MCF 10A (cell line): Measurements from ENCODE around the gene CCT7. TPM values are rescaled to one million over a fixed set of nuclear protein-coding genes. Genes with fewer than 3 reads are reported as not detected.

ENCODE experiments used
- BruUV-seq: library from RNA; stranded (reverse); fragments of 400-500 nt; replicated peaks from 2 replicates; lab custom pipeline; 2021; lab: Mats Ljungman, UMichigan
- CTCF ChIA-PET: fragments of 300-600 bp; sonication (Branson Sonifier 250); formaldehyde crosslinking; extraction: SDS; loops from one replicate; lab custom pipeline; 2021; ENCODE audit warnings: antibody characterized with exemption, inconsistent platforms; lab: Yijun Ruan, JAX
- POLR2A ChIA-PET: fragments of 300-600, 350-650 bp; sonication (Branson Sonifier 250); formaldehyde crosslinking; extraction: SDS; loops from one replicate; lab custom pipeline; 2020; ENCODE audit warnings: antibody characterized with exemption, inconsistent platforms; lab: Yijun Ruan, JAX
- DNase-seq: peaks from one replicate; pipeline ENCODE4 v3.0.0-alpha.2; 2018; ENCODE audit not compliant: unreplicated experiment
- H3K27ac Mint-ChIP-seq: one replicate; pipeline ENCODE4 v1.8.0; 2022; ENCODE audit warnings: mild to moderate bottlenecking, low read depth, mixed read lengths; ENCODE audit not compliant: unreplicated experiment
- H3K27me3 Mint-ChIP-seq: one replicate; pipeline ENCODE4 v1.8.0; 2022; ENCODE audit warnings: mixed read lengths; ENCODE audit not compliant: insufficient read depth, unreplicated experiment
- H3K36me3 Mint-ChIP-seq: one replicate; pipeline ENCODE4 v1.8.0; 2022; ENCODE audit warnings: mild to moderate bottlenecking, moderate library complexity, mixed read lengths; ENCODE audit not compliant: insufficient read depth, unreplicated experiment
- H3K4me1 Mint-ChIP-seq: one replicate; pipeline ENCODE4 v1.8.0; 2022; ENCODE audit warnings: mixed read lengths; ENCODE audit not compliant: insufficient read depth, unreplicated experiment
- H3K4me3 Mint-ChIP-seq: one replicate; pipeline ENCODE4 v1.8.0; 2022; ENCODE audit warnings: mild to moderate bottlenecking, moderate library complexity, mixed read lengths; ENCODE audit not compliant: unreplicated experiment
- H3K9me3 Mint-ChIP-seq: one replicate; pipeline ENCODE4 v1.8.0; 2022; ENCODE audit warnings: mixed read lengths; ENCODE audit not compliant: unreplicated experiment
- intact Hi-C: fragments of 100-400 bp; cut with micrococcal nuclease; formaldehyde crosslinking; loops from 2 replicates; pipeline ENCODE4 v1.14.1; 2022
- total RNA-seq: library from RNA; stranded (reverse); gene quantifications from 2 replicates; pipeline ENCODE4 v1.2.3, GENCODE V29; 2022
- TF ChIP-seq, protein P1 (sequence below): fragments of 200-600 bp; IDR thresholded peaks from one replicate; pipeline ENCODE4 v1.8.0; 2022; ENCODE audit warnings: antibody characterized with exemption, mild to moderate bottlenecking; ENCODE audit not compliant: unreplicated experiment

The CCT7 gene
- total RNA-seq, 1 experiment from 2014 or later = 495 TPM

DNA sequence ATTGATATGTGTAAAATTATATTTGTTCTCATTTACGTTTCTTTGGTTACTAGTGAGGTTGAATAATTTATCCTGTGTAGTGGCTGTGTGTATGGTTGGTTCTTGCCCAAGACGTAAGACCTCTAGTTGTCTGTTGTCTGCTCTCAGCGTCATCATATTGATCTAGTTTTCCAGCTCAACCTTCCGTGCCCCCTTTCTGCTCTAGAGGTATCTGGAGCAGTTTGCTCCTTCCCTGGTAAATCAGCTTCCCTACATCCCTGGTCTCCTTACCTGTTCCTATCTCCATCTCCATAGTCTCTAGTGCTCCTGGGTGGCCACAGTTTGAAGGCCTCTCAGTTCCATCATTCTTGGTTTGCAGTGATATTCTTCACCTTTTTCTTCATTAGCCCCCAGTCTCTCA is 18.9 kb upstream of the CCT7 start:
- peak overlapping the region; percentile 1 for H3K27ac Mint-ChIP-seq
- H3K27me3 Mint-ChIP-seq = no peaks in the 10 kb centered on the region
- peaks cover 12% of the 10 kb centered on the region for H3K36me3 Mint-ChIP-seq
- intact Hi-C loops = no loop called here
- peak overlapping the region; percentile 87 for H3K4me3 Mint-ChIP-seq
- no TSS peak for BruUV-seq
- POLR2A ChIA-PET = interaction anchor here (0.7 to 6.3 kb wide), 4 partner anchors 8 to 38 kb away, joined by 3 to 74 read pairs (median 4); partner anchors contain the start of genes CCT7 and PRADC1
- no peaks in the 10 kb centered on the region for H3K9me3 Mint-ChIP-seq
- TF ChIP-seq, protein P1, sequence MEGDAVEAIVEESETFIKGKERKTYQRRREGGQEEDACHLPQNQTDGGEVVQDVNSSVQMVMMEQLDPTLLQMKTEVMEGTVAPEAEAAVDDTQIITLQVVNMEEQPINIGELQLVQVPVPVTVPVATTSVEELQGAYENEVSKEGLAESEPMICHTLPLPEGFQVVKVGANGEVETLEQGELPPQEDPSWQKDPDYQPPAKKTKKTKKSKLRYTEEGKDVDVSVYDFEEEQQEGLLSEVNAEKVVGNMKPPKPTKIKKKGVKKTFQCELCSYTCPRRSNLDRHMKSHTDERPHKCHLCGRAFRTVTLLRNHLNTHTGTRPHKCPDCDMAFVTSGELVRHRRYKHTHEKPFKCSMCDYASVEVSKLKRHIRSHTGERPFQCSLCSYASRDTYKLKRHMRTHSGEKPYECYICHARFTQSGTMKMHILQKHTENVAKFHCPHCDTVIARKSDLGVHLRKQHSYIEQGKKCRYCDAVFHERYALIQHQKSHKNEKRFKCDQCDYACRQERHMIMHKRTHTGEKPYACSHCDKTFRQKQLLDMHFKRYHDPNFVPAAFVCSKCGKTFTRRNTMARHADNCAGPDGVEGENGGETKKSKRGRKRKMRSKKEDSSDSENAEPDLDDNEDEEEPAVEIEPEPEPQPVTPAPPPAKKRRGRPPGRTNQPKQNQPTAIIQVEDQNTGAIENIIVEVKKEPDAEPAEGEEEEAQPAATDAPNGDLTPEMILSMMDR = no peak
- CTCF ChIA-PET = interaction anchor here (0.6 to 1.3 kb wide), 3 partner anchors 38 to 321 kb away, joined by 3 to 6 read pairs (median 4); no protein-coding TSS in a partner anchor
- DNase-seq = no peak
- peaks cover 31% of the 10 kb centered on the region for H3K4me1 Mint-ChIP-seq

DNA sequence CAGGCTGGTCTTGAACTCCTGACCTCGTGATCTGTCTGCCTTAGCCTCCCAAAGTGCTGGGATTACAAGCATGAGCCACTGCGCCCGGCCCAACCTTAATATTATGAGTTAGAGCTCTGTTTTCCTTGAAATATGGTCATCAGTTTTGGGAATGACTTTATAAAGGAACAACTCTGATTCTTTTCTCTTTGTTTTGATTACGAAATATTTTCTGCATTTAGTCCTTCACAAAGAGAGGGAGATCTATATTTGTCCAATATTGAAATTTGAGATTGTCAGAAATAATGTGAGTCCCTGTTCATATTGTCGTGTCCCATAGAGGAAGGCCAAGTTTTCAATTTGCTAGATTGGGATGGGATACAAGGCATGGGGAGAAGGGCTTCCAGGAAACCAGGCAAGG is 16.9 kb upstream of the CCT7 start:
- H3K27ac Mint-ChIP-seq = no peak overlapping the region
- H3K9me3 Mint-ChIP-seq = no peaks in the 10 kb centered on the region
- TF ChIP-seq, protein P1 = no peak
- no peak overlapping the region for H3K4me3 Mint-ChIP-seq
- CTCF ChIA-PET = interaction anchor here (1.6 to 1.9 kb wide), 4 partner anchors 10 to 73 kb away, joined by 3 to 7 read pairs (median 6); partner anchors contain the start of gene PRADC1
- peaks cover 31% of the 10 kb centered on the region for H3K4me1 Mint-ChIP-seq
- intact Hi-C loops = no loop called here
- BruUV-seq = no TSS peak
- no peak for DNase-seq
- peaks cover 25% of the 10 kb centered on the region for H3K36me3 Mint-ChIP-seq
- no peaks in the 10 kb centered on the region for H3K27me3 Mint-ChIP-seq
- POLR2A ChIA-PET = interaction anchor here (6.3 kb wide), 1 partner anchor 14 kb away, joined by 74 read pairs; the partner anchor contains the start of genes CCT7 and PRADC1

DNA sequence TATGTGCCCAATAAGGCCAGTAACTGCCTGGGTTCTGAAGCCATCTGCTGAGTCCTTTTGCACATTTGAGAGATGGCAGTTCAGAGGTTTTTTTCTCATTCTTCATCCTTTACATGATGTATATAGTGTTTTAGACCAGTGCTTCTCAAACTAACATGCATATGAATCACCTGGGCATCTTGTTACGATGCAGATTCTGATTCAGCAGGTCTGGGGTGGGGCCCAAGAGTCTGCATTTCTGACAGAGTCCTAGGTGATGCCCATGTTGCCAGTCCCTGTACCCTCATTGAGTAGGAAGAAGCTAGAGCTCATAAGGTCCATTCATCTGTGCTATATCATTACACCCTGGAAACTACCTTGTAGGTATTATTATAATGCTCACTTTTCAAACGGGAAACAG is 16.3 kb upstream of the CCT7 start:
- DNase-seq = no peak
- POLR2A ChIA-PET = interaction anchor here (1.4 to 6.3 kb wide), 2 partner anchors 13 to 19 kb away, joined by 3 to 74 read pairs; partner anchors contain the start of genes CCT7 and PRADC1
- CTCF ChIA-PET = interaction anchor here (0.6 to 1.9 kb wide), 6 partner anchors 9 to 1871 kb away, joined by 3 to 7 read pairs (median 6); partner anchors contain the start of gene PRADC1
- no peaks in the 10 kb centered on the region for H3K27me3 Mint-ChIP-seq
- BruUV-seq = no TSS peak
- no peak overlapping the region for H3K4me3 Mint-ChIP-seq
- intact Hi-C loops = no loop called here
- H3K4me1 Mint-ChIP-seq = peaks cover 31% of the 10 kb centered on the region
- H3K27ac Mint-ChIP-seq = no peak overlapping the region
- no peaks in the 10 kb centered on the region for H3K9me3 Mint-ChIP-seq
- H3K36me3 Mint-ChIP-seq = peaks cover 32% of the 10 kb centered on the region
- TF ChIP-seq, protein P1 = no peak

DNA sequence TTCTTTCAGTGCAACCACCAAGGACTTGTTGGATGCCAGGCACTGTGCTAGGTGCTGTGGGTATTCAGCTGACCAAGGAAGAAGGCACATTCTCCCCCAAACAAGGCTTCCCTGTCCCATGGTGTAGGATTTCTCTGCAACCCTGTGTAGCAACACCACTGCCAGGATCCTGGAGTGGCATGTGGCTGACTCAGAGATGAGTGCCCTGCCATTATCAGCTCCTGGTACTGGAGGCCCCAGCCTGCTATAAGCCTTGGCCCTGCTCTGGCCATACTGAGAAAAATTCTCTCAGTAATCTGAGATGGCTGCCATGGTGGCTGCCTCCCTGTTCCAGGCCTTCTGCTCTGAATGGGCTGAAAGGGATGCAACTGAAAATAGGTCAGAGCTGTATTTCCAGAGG is 15.8 kb upstream of the CCT7 start:
- Mint-ChIP-seq H3K36me3 (peaks cover 33% of the 10 kb centered on the region), H3K9me3 (no peaks in the 10 kb centered on the region), H3K27me3 (no peaks in the 10 kb centered on the region), H3K27ac (no peak overlapping the region), H3K4me1 (peaks cover 31% of the 10 kb centered on the region), H3K4me3 (no peak overlapping the region)
- CTCF ChIA-PET = interaction anchor here (0.6 to 1.7 kb wide), 4 partner anchors 11 to 1871 kb away, joined by 3 to 7 read pairs (median 6); partner anchors contain the start of gene PRADC1
- TF ChIP-seq, protein P1 = no peak
- intact Hi-C loops = no loop called here
- POLR2A ChIA-PET = interaction anchor here (1.4 to 6.3 kb wide), 2 partner anchors 13 to 18 kb away, joined by 3 to 74 read pairs; partner anchors contain the start of genes CCT7 and PRADC1
- peak; percentile 62 for DNase-seq
- no TSS peak for BruUV-seq
